Measurements from ENCODE around the gene CLEC4F.

GRCh38 chr2:70767699-70768589 is 52.5 kb downstream of the CLEC4F start, which contains the start of gene ADD2:
- peak; percentile 37 for TF ChIP-seq CTCF (IDR thresholded peaks at IDR 0.05; ENCODE audit: low read depth, low read length)
- TF ChIP-seq MYC (IDR thresholded peaks at IDR 0.05; ENCODE audit: low read depth, low read length): no peak
